Measurements from ENCODE around the gene UBXN2A. TPM values are rescaled to one million over a fixed set of nuclear protein-coding genes. Genes with fewer than 3 reads are reported as not detected.

The UBXN2A gene, protein sequence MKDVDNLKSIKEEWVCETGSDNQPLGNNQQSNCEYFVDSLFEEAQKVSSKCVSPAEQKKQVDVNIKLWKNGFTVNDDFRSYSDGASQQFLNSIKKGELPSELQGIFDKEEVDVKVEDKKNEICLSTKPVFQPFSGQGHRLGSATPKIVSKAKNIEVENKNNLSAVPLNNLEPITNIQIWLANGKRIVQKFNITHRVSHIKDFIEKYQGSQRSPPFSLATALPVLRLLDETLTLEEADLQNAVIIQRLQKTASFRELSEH
- 3.0 TPM for total RNA-seq

- Histone ChIP-seq H3K27ac (peak within 1 kb of the TSS; percentile 83 to 94), H3K4me1 (peaks cover 0 to 3% of the 10 kb centered on the region in 2 donors), H3K36me3 (no peaks in the 10 kb centered on the region), H3K9me3 (no peaks in the 10 kb centered on the region), H3K27me3 (no peaks in the 10 kb centered on the region), H3K4me3 (peak within 1 kb of the TSS; percentile 92 to 98)
- TF ChIP-seq, protein P1, sequence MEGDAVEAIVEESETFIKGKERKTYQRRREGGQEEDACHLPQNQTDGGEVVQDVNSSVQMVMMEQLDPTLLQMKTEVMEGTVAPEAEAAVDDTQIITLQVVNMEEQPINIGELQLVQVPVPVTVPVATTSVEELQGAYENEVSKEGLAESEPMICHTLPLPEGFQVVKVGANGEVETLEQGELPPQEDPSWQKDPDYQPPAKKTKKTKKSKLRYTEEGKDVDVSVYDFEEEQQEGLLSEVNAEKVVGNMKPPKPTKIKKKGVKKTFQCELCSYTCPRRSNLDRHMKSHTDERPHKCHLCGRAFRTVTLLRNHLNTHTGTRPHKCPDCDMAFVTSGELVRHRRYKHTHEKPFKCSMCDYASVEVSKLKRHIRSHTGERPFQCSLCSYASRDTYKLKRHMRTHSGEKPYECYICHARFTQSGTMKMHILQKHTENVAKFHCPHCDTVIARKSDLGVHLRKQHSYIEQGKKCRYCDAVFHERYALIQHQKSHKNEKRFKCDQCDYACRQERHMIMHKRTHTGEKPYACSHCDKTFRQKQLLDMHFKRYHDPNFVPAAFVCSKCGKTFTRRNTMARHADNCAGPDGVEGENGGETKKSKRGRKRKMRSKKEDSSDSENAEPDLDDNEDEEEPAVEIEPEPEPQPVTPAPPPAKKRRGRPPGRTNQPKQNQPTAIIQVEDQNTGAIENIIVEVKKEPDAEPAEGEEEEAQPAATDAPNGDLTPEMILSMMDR (IDR thresholded peaks at IDR 0.05), result no peak
- intact Hi-C loops (cut with DNase I), result loop anchor here (1.0 kb wide), 1 partner anchor 13 kb away; the partner anchor contains the start of gene ATAD2B
- DNase-seq (ENCODE audit: low spot score in 2 of 2), result peak; percentile 9 to 85
These were observed at the start of gene UBXN2A for GRCh38 chr2:23939987-23940717. TSS of gene UBXN2A (plus strand) at chr2:23940463. CDS start at chr2:23958315, 17,852 bp downstream.

DNA sequence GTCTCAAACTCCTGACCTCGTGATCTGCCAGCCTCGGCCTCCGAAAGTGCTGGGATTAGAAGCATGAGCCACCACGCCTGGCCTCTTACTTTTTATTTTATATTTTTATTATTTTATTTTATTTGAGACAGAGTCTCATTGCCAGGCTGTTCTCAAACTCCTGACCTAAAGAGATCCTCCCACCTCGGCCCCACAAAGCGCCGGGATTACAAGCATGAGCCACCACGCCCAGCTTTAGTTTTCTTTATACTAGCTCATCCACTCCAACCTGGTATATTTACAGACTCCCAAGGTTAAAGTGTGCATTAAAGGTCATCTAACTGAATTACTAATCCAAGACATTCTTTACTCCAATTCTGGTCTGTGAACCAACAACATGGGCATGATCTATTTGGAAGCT is 40.1 kb upstream of the UBXN2A start:
- Histone ChIP-seq H3K4me3 (no peak overlapping the region), H3K36me3 (no peaks in the 10 kb centered on the region), H3K9me3 (no peaks in the 10 kb centered on the region), H3K27ac (no peak overlapping the region), H3K4me1 (peaks cover 0 to 10% of the 10 kb centered on the region in 2 donors), H3K27me3 (no peaks in the 10 kb centered on the region)
- DNase-seq (ENCODE audit: low spot score in 2 of 2), result no peak
- intact Hi-C loops (cut with DNase I), result no loop called here
- TF ChIP-seq, protein P1 (IDR thresholded peaks at IDR 0.05), result no peak

DNA sequence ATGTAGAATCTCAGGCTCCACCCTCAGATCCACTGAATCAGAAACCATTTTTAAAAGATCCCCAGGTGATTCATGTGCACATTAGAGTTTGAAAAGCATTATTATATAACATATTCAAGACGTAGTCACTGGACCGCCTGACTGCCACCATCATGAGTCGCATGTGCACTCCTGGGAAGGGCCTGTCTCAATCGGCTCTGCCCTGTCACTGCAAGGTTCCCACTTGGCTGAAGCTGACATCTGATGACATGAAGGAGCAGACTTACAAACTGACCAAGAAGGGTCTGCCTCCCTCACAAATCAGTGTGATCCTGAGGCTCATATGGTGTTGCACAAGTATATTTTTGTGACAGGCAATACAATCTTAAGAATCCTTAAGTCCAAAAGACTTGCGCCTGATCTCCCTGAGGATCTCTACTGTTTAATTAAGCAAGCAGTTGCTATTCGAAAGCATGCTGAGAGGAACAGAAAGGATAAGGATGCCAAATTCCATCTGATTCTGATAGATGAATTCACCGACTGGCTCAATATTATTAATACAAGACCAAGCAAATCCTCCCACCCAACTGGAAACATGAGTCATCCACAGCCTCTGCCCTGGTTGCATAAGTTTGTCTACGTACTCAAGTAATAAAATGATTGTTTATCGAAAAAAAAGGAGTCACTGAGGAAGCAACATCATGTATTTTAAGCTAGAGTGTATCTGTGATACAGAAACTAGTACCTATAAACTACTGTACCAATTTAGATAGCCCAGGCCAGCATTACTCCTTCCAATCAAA is 39.5 kb upstream of the UBXN2A start:
- H3K27me3 ChIP-seq, result no peaks in the 10 kb centered on the region
- TF ChIP-seq, protein P1 (IDR thresholded peaks at IDR 0.05), result no peak
- H3K4me3 ChIP-seq, result no peak overlapping the region
- H3K36me3 ChIP-seq, result no peaks in the 10 kb centered on the region
- H3K27ac ChIP-seq, result no peak overlapping the region
- no peak for DNase-seq (ENCODE audit: low spot score in 2 of 2)
- peaks cover 0 to 10% of the 10 kb centered on the region in 2 donors for H3K4me1 ChIP-seq
- intact Hi-C loops (cut with DNase I), result no loop called here
- no peaks in the 10 kb centered on the region for H3K9me3 ChIP-seq

- intact Hi-C loops (cut with DNase I), result no loop called here
- no peak overlapping the region for H3K4me3 ChIP-seq
- peaks cover 0 to 10% of the 10 kb centered on the region in 2 donors for H3K4me1 ChIP-seq
- no peaks in the 10 kb centered on the region for H3K27me3 ChIP-seq
- no peaks in the 10 kb centered on the region for H3K9me3 ChIP-seq
- no peak for DNase-seq (ENCODE audit: low spot score in 2 of 2)
- H3K27ac ChIP-seq, result peak overlapping the region in 1 of 2 donors; percentile 14
- TF ChIP-seq, protein P1 (IDR thresholded peaks at IDR 0.05), result no peak
- H3K36me3 ChIP-seq, result no peaks in the 10 kb centered on the region
These were observed 38.1 kb upstream of the UBXN2A start for GRCh38 chr2:23901966-23902846.

- TF ChIP-seq, protein P1 (IDR thresholded peaks at IDR 0.05), result no peak
- intact Hi-C loops (cut with DNase I), result no loop called here
- Histone ChIP-seq H3K4me3 (no peak overlapping the region), H3K27ac (peak overlapping the region in 1 of 2 donors; percentile 14), H3K9me3 (no peaks in the 10 kb centered on the region), H3K27me3 (no peaks in the 10 kb centered on the region), H3K4me1 (peaks cover 0 to 10% of the 10 kb centered on the region in 2 donors), H3K36me3 (no peaks in the 10 kb centered on the region)
- no peak for DNase-seq (ENCODE audit: low spot score in 2 of 2)
These were observed 37.2 kb upstream of the UBXN2A start for GRCh38 chr2:23903034-23903433.
